HepG2 (cell line): ENCODE data around the gene UBE2I. TPM values are rescaled to one million over a fixed set of nuclear protein-coding genes. Genes with fewer than 3 reads are reported as not detected.

ENCODE experiments used
- AHR ChIP-seq: IDR thresholded peaks from 2 replicates; pipeline ENCODE4 v1.6.1; 2018; ENCODE audit warnings: missing genetic modification reagents, missing compliant biosample characterization
- FOXP4 ChIP-seq: sonication (generic); formaldehyde crosslinking; IDR thresholded peaks from 2 replicates; pipeline ENCODE4 v1.4.0; 2020; ENCODE audit warnings: missing genetic modification reagents
- GLI4 ChIP-seq: sonication (generic); formaldehyde crosslinking; IDR thresholded peaks from 2 replicates; pipeline ENCODE4 v1.5.1; 2020; ENCODE audit warnings: missing genetic modification reagents, mild to moderate bottlenecking, moderate library complexity, borderline replicate concordance
- NFKBIZ ChIP-seq: IDR thresholded peaks from 2 replicates; pipeline ENCODE4 v1.6.1; 2018; ENCODE audit warnings: missing genetic modification reagents, missing compliant biosample characterization
- NFRKB ChIP-seq: fragments of 450-650 bp; IDR thresholded peaks from 2 replicates; pipeline ENCODE4 v1.6.1; 2017
- SMAD3 ChIP-seq: sonication (generic); formaldehyde crosslinking; IDR thresholded peaks from 2 replicates; pipeline ENCODE4 v1.4.0; 2020; ENCODE audit warnings: missing genetic modification reagents
- SP140L ChIP-seq: sonication (generic); formaldehyde crosslinking; IDR thresholded peaks from 2 replicates; pipeline ENCODE4 v1.4.0; 2020; ENCODE audit warnings: missing genetic modification reagents, borderline replicate concordance
- ZMAT3 ChIP-seq: sonication (generic); formaldehyde crosslinking; conservative IDR thresholded peaks from 2 replicates; pipeline ENCODE4 v1.7.0; 2021; ENCODE audit warnings: missing genetic modification reagents
- ZNF570 ChIP-seq: sonication (generic); formaldehyde crosslinking; IDR thresholded peaks from 2 replicates; pipeline ENCODE4 v1.4.0; 2020; ENCODE audit warnings: mild to moderate bottlenecking, missing genetic modification reagents, borderline replicate concordance
- ZNF746 ChIP-seq: sonication (generic); formaldehyde crosslinking; IDR thresholded peaks from 2 replicates; pipeline ENCODE4 v1.8.0; 2022; ENCODE audit warnings: mild to moderate bottlenecking, missing genetic modification reagents
- ZNF782 ChIP-seq: sonication (generic); formaldehyde crosslinking; IDR thresholded peaks from 2 replicates; pipeline ENCODE4 v1.4.0; 2020; ENCODE audit warnings: missing genetic modification reagents, mild to moderate bottlenecking, borderline replicate concordance
- ZNF790 ChIP-seq: sonication (generic); formaldehyde crosslinking; IDR thresholded peaks from 2 replicates; pipeline ENCODE4 v1.8.0; 2022; ENCODE audit warnings: missing genetic modification reagents, mild to moderate bottlenecking, borderline replicate concordance
- polyA plus RNA-seq, 8 experiments: library from polyadenylated mRNA; depleted of rRNA in 3 of 8; stranded (reverse) in 7 of 8; unstranded in 1 of 8; fragments of >200 nt; fragmentation: Illumina TruSeq in 4 of 8; extraction: Trizol in 4 of 8; gene quantifications; 2 replicates each; pipeline versions ENCODE4 v1.2.1 to v1.2.3, GENCODE V29; 2011 to 2016; ENCODE audit warnings: low read depth in 4 of 8, missing spikeins in 1 of 8, mixed read lengths in 1 of 8; ENCODE audit not compliant: insufficient read depth in 1 of 8
- total RNA-seq, 5 experiments: library from RNA; depleted of rRNA; stranded (reverse); fragments of >200 nt; fragmentation: Illumina TruSeq; extraction: Trizol; gene quantifications; 2 replicates each; pipeline ENCODE4 v1.2.3, GENCODE V29; 2016; ENCODE audit warnings: low read depth in 1 of 5
- TF ChIP-seq, protein P1 (sequence below): sonication (generic); formaldehyde crosslinking; IDR thresholded peaks from 2 replicates; pipeline ENCODE4 v1.5.0; 2020; ENCODE audit warnings: mild to moderate bottlenecking, missing genetic modification reagents, borderline replicate concordance
- TF ChIP-seq, protein P2 (sequence below): sonication (generic); formaldehyde crosslinking; IDR thresholded peaks from 2 replicates; pipeline ENCODE4 v1.4.0; 2020; ENCODE audit warnings: missing genetic modification reagents

Gene UBE2I
- total and polyA plus RNA-seq, 2 of the 13 experiments (the other 11 are each of a cell fraction or from before 2014, with no cell fraction given) = 75.8 to 98.9 TPM

DNA sequence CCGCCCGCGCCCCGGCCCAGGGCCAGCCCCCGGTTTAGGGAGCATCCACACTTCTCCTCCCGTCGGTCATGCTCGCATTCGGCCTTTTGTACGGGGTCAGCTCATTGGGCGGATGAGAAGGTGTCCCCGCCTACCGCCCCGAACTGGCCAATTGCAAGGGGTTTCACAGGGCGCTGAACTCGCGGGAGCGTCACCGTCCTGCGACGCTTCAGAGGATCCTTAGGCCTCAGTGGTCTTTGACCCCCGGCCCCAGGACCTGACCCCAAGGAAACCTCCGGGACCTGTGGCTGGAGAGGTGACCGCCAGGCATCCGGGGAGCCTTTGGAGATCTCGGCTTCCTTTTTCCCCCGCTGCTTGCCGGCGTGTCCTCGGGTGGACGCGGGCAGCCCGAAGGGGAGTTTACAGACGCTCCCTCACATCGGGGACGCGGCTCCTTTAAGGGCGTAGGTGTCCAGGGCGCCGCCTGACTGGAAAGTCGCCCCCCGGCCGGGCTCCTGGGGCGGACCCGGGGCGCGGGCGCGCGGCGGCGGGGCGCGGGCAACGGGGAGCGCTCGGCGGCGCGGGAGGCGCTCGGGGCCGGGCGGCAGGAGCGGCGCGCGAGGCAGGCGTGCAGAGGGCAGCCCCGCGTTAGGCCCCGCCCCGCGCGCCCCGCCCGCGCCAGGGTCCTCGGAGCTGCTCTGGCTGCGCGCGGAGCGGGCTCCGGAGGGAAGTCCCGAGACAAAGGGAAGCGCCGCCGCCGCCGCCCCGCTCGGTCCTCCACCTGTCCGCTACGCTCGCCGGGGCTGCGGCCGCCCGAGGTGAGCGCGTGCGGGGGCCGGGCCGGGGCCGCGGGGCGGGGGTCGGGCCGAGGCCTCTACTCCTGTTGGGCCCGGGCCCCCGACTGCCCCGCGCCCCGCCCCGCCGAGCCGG lies at the start of gene UBE2I (continued):
- TF ChIP-seq, protein P1, sequence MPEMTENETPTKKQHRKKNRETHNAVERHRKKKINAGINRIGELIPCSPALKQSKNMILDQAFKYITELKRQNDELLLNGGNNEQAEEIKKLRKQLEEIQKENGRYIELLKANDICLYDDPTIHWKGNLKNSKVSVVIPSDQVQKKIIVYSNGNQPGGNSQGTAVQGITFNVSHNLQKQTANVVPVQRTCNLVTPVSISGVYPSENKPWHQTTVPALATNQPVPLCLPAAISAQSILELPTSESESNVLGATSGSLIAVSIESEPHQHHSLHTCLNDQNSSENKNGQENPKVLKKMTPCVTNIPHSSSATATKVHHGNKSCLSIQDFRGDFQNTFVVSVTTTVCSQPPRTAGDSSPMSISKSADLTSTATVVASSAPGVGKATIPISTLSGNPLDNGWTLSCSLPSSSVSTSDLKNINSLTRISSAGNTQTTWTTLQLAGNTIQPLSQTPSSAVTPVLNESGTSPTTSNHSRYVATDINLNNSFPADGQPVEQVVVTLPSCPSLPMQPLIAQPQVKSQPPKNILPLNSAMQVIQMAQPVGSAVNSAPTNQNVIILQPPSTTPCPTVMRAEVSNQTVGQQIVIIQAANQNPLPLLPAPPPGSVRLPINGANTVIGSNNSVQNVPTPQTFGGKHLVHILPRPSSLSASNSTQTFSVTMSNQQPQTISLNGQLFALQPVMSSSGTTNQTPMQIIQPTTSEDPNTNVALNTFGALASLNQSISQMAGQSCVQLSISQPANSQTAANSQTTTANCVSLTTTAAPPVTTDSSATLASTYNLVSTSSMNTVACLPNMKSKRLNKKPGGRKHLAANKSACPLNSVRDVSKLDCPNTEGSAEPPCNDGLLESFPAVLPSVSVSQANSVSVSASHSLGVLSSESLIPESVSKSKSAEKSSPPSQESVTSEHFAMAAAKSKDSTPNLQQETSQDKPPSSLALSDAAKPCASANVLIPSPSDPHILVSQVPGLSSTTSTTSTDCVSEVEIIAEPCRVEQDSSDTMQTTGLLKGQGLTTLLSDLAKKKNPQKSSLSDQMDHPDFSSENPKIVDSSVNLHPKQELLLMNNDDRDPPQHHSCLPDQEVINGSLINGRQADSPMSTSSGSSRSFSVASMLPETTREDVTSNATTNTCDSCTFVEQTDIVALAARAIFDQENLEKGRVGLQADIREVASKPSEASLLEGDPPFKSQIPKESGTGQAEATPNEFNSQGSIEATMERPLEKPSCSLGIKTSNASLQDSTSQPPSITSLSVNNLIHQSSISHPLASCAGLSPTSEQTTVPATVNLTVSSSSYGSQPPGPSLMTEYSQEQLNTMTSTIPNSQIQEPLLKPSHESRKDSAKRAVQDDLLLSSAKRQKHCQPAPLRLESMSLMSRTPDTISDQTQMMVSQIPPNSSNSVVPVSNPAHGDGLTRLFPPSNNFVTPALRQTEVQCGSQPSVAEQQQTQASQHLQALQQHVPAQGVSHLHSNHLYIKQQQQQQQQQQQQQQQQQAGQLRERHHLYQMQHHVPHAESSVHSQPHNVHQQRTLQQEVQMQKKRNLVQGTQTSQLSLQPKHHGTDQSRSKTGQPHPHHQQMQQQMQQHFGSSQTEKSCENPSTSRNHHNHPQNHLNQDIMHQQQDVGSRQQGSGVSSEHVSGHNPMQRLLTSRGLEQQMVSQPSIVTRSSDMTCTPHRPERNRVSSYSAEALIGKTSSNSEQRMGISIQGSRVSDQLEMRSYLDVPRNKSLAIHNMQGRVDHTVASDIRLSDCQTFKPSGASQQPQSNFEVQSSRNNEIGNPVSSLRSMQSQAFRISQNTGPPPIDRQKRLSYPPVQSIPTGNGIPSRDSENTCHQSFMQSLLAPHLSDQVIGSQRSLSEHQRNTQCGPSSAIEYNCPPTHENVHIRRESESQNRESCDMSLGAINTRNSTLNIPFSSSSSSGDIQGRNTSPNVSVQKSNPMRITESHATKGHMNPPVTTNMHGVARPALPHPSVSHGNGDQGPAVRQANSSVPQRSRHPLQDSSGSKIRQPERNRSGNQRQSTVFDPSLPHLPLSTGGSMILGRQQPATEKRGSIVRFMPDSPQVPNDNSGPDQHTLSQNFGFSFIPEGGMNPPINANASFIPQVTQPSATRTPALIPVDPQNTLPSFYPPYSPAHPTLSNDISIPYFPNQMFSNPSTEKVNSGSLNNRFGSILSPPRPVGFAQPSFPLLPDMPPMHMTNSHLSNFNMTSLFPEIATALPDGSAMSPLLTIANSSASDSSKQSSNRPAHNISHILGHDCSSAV = no peak
- TF ChIP-seq ZMAT3 (CRISPR knock-in tag) = peak; percentile 96
- TF ChIP-seq SMAD3 (CRISPR knock-in tag) = peak; percentile 91
- peak; percentile 42; the same call in 1 of the 2 replicates for TF ChIP-seq ZNF746
- TF ChIP-seq AHR (CRISPR knock-in tag) = peak; percentile 95; the same call in 1 of the 2 replicates
- peak; percentile 93 for TF ChIP-seq GLI4
- TF ChIP-seq, protein P2, sequence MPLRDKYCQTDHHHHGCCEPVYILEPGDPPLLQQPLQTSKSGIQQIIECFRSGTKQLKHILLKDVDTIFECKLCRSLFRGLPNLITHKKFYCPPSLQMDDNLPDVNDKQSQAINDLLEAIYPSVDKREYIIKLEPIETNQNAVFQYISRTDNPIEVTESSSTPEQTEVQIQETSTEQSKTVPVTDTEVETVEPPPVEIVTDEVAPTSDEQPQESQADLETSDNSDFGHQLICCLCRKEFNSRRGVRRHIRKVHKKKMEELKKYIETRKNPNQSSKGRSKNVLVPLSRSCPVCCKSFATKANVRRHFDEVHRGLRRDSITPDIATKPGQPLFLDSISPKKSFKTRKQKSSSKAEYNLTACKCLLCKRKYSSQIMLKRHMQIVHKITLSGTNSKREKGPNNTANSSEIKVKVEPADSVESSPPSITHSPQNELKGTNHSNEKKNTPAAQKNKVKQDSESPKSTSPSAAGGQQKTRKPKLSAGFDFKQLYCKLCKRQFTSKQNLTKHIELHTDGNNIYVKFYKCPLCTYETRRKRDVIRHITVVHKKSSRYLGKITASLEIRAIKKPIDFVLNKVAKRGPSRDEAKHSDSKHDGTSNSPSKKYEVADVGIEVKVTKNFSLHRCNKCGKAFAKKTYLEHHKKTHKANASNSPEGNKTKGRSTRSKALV = no peak
- TF ChIP-seq ZNF782 (CRISPR knock-in tag) = peak; percentile 73; the same call in 1 of the 2 replicates
- peak; percentile 95 for TF ChIP-seq ZNF790
- TF ChIP-seq ZNF570 = no peak
- TF ChIP-seq SP140L = 0 out of 2 replicates have a peak, but pooled peaks have one; percentile 53
- 0 out of 2 replicates have a peak, but pooled peaks have one; percentile 45 for TF ChIP-seq FOXP4 (CRISPR knock-in tag)
- TF ChIP-seq NFKBIZ (CRISPR knock-in tag) = peak; percentile 57; the same call in 1 of the 2 replicates
- no peak for TF ChIP-seq NFRKB
